Right renal pelvis (tissue), 4 donors: Measurements from ENCODE around the gene DHRS7B. TPM values are rescaled to one million over a fixed set of nuclear protein-coding genes. Genes with fewer than 3 reads are reported as not detected.

Experiments
- DNase-seq, 4 donors: peaks; one replicate each; pipeline ENCODE4 v3.0.0-alpha.2; 2013; ENCODE audit warnings: low read depth in 4 of 4, low spot score in 3 of 4, missing footprints in 1 of 4
- polyA plus RNA-seq, 4 donors: library from polyadenylated mRNA; unstranded; fragments of 120-200 nt; gene quantifications; one replicate each; pipeline ENCODE4 v1.2.1, GENCODE V29; 2013; ENCODE audit not compliant: insufficient read length in 4 of 4

The DHRS7B gene
- polyA plus RNA-seq, 4 donors: 36.7 to 38.1 (median 37.1) TPM

- DNase-seq: no peak
These were observed 102.1 kb downstream of the DHRS7B start for GRCh38 chr17:21228845-21229244.

GRCh38 chr17:21231533-21231932 lies 104.8 kb downstream of the DHRS7B start:
- no peak for DNase-seq

GRCh38 chr17:21232033-21232749 lies 105.4 kb downstream of the DHRS7B start:
- DNase-seq: no peak

- no peak for DNase-seq
These were observed 107.0 kb downstream of the DHRS7B start for GRCh38 chr17:21233581-21234347.

- no peak for DNase-seq
These were observed 109.2 kb downstream of the DHRS7B start for GRCh38 chr17:21235921-21236320.

GRCh38 chr17:21239680-21240368 lies 113.1 kb downstream of the DHRS7B start:
- no peak for DNase-seq

- DNase-seq: no peak
These were observed 113.7 kb downstream of the DHRS7B start for GRCh38 chr17:21240369-21241055.

Other genes with a start within 250 kb of the DHRS7B start
- 100 to 1,000 TPM; 195 to 232 (median 227) TPM for gene USP22, start 84.0 kb upstream of the DHRS7B start, polyA plus RNA-seq
- 10 to 100 TPM; 22.8 to 26.7 (median 25.7) TPM for gene TMEM11, start 87.2 kb downstream of the DHRS7B start, polyA plus RNA-seq
- 10 to 100 TPM; 12.4 to 15.2 (median 13.5) TPM for gene NATD1, start 126.4 kb downstream of the DHRS7B start, polyA plus RNA-seq
- 10 to 100 TPM; 20.2 to 26.7 (median 22.0) TPM for gene MAP2K3, start 157.7 kb downstream of the DHRS7B start, polyA plus RNA-seq
- gene KCNJ12, start 249.4 kb downstream of the DHRS7B start, polyA plus RNA-seq: 1 to 10 TPM; 5.7 to 6.7 (median 6.5) TPM